Measurements from ENCODE around the gene TOX2.

TOX2 gene

GRCh38 chr20:43914311-43915210, at the start of gene TOX2:
Gene TOX2, plus strand, starts transcription at chr20:43914852. Its CDS starts 40 bp downstream, at chr20:43914892.
- H3K4me1 Mint-ChIP-seq = peaks cover 20% of the 10 kb centered on the region
- H3K36me3 Mint-ChIP-seq = no peaks in the 10 kb centered on the region
- H3K27me3 Mint-ChIP-seq = peaks cover 12% of the 10 kb centered on the region
- peak within 1 kb of the TSS; percentile 88 for H3K4me3 Mint-ChIP-seq
- DNase-seq (ENCODE audit: low spot score in 2 of 2) = no peak
- peak within 1 kb of the TSS; percentile 3 for H3K27ac Mint-ChIP-seq
- H3K9me3 Mint-ChIP-seq = peaks cover 5% of the 10 kb centered on the region
- ATAC-seq (ENCODE audit: low read depth) = peak; percentile 69

- H3K4me1 Mint-ChIP-seq = no peaks in the 10 kb centered on the region
- H3K27ac Mint-ChIP-seq = no peak overlapping the region
- no peak overlapping the region for H3K4me3 Mint-ChIP-seq
- DNase-seq (ENCODE audit: low spot score in 2 of 2) (no peak), ATAC-seq (ENCODE audit: low read depth) (no peak)
- no peaks in the 10 kb centered on the region for H3K9me3 Mint-ChIP-seq
- H3K36me3 Mint-ChIP-seq = no peaks in the 10 kb centered on the region
- H3K27me3 Mint-ChIP-seq = peaks cover 5% of the 10 kb centered on the region
Observed at GRCh38 chr20:43868091-43868490, 46.6 kb upstream of the TOX2 start.

GRCh38 chr20:43870484-43870883, 44.2 kb upstream of the TOX2 start:
- no peak for DNase-seq (ENCODE audit: low spot score in 2 of 2)
- Mint-ChIP-seq H3K27ac (no peak overlapping the region), H3K4me3 (no peak overlapping the region), H3K36me3 (no peaks in the 10 kb centered on the region), H3K4me1 (no peaks in the 10 kb centered on the region), H3K9me3 (no peaks in the 10 kb centered on the region), H3K27me3 (peaks cover 1% of the 10 kb centered on the region)
- no peak for ATAC-seq (ENCODE audit: low read depth)

- Mint-ChIP-seq H3K4me1 (no peaks in the 10 kb centered on the region), H3K27me3 (peaks cover 12% of the 10 kb centered on the region), H3K4me3 (no peak overlapping the region), H3K9me3 (peaks cover 4% of the 10 kb centered on the region), H3K27ac (no peak overlapping the region), H3K36me3 (peaks cover 3% of the 10 kb centered on the region)
- DNase-seq (ENCODE audit: low spot score in 2 of 2) (no peak), ATAC-seq (ENCODE audit: low read depth) (no peak)
Observed at GRCh38 chr20:43878776-43879175, 35.9 kb upstream of the TOX2 start.

- Mint-ChIP-seq H3K4me1 (no peaks in the 10 kb centered on the region), H3K27ac (no peak overlapping the region), H3K36me3 (peaks cover 5% of the 10 kb centered on the region), H3K4me3 (no peak overlapping the region), H3K27me3 (peaks cover 18% of the 10 kb centered on the region), H3K9me3 (peaks cover 13% of the 10 kb centered on the region)
- DNase-seq (ENCODE audit: low spot score in 2 of 2) = no peak
- no peak for ATAC-seq (ENCODE audit: low read depth)
Observed at GRCh38 chr20:43893930-43894329, 20.7 kb upstream of the TOX2 start.

GRCh38 chr20:43894491-43894890, 20.2 kb upstream of the TOX2 start:
- peaks cover 16% of the 10 kb centered on the region for H3K27me3 Mint-ChIP-seq
- no peak for ATAC-seq (ENCODE audit: low read depth)

GRCh38 chr20:43895235-43895634, 19.4 kb upstream of the TOX2 start:
- no peak for ATAC-seq (ENCODE audit: low read depth)
- Mint-ChIP-seq H3K4me1 (no peaks in the 10 kb centered on the region), H3K36me3 (peaks cover 2% of the 10 kb centered on the region), H3K9me3 (peaks cover 7% of the 10 kb centered on the region), H3K4me3 (no peak overlapping the region), H3K27ac (no peak overlapping the region), H3K27me3 (peaks cover 16% of the 10 kb centered on the region)
- no peak for DNase-seq (ENCODE audit: low spot score in 2 of 2)

More at GRCh38 chr20:43894491-43894890, 20.2 kb upstream of the TOX2 start:
- peaks cover 3% of the 10 kb centered on the region for H3K36me3 Mint-ChIP-seq
- no peak for DNase-seq (ENCODE audit: low spot score in 2 of 2)
- no peaks in the 10 kb centered on the region for H3K4me1 Mint-ChIP-seq
- peaks cover 11% of the 10 kb centered on the region for H3K9me3 Mint-ChIP-seq
- no peak overlapping the region for H3K27ac Mint-ChIP-seq
- no peak overlapping the region for H3K4me3 Mint-ChIP-seq

GRCh38 chr20:43899274-43900120, 15.2 kb upstream of the TOX2 start:
- no peak overlapping the region for H3K4me3 Mint-ChIP-seq
- H3K36me3 Mint-ChIP-seq = peaks cover 2% of the 10 kb centered on the region
- no peak for DNase-seq (ENCODE audit: low spot score in 2 of 2)
- H3K27ac Mint-ChIP-seq = no peak overlapping the region
- H3K9me3 Mint-ChIP-seq = peaks cover 4% of the 10 kb centered on the region
- peaks cover 7% of the 10 kb centered on the region for H3K27me3 Mint-ChIP-seq
- no peak for ATAC-seq (ENCODE audit: low read depth)
- no peaks in the 10 kb centered on the region for H3K4me1 Mint-ChIP-seq

- no peak overlapping the region for H3K27ac Mint-ChIP-seq
- H3K9me3 Mint-ChIP-seq = peaks cover 4% of the 10 kb centered on the region
- no peak overlapping the region for H3K4me3 Mint-ChIP-seq
- ATAC-seq (ENCODE audit: low read depth) (no peak), DNase-seq (ENCODE audit: low spot score in 2 of 2) (no peak)
- no peaks in the 10 kb centered on the region for H3K4me1 Mint-ChIP-seq
- peaks cover 2% of the 10 kb centered on the region for H3K36me3 Mint-ChIP-seq
- peaks cover 6% of the 10 kb centered on the region for H3K27me3 Mint-ChIP-seq
Observed at GRCh38 chr20:43900121-43900466, 14.6 kb upstream of the TOX2 start.

GRCh38 chr20:43900496-43900895, 14.2 kb upstream of the TOX2 start:
- peaks cover 4% of the 10 kb centered on the region for H3K9me3 Mint-ChIP-seq
- H3K27ac Mint-ChIP-seq = no peak overlapping the region
- no peak for DNase-seq (ENCODE audit: low spot score in 2 of 2)
- H3K36me3 Mint-ChIP-seq = peaks cover 2% of the 10 kb centered on the region
- H3K4me1 Mint-ChIP-seq = no peaks in the 10 kb centered on the region
- ATAC-seq (ENCODE audit: low read depth) = no peak
- H3K27me3 Mint-ChIP-seq = peaks cover 6% of the 10 kb centered on the region
- no peak overlapping the region for H3K4me3 Mint-ChIP-seq

GRCh38 chr20:43901296-43901695, 13.4 kb upstream of the TOX2 start:
- Mint-ChIP-seq H3K4me1 (no peaks in the 10 kb centered on the region), H3K9me3 (peaks cover 4% of the 10 kb centered on the region), H3K27me3 (peaks cover 3% of the 10 kb centered on the region), H3K4me3 (no peak overlapping the region), H3K27ac (no peak overlapping the region), H3K36me3 (peaks cover 2% of the 10 kb centered on the region)
- ATAC-seq (ENCODE audit: low read depth) = no peak
- DNase-seq (ENCODE audit: low spot score in 2 of 2) = no peak

GRCh38 chr20:43903953-43904826, 10.5 kb upstream of the TOX2 start:
- Mint-ChIP-seq H3K4me3 (no peak overlapping the region), H3K27me3 (no peaks in the 10 kb centered on the region), H3K9me3 (peaks cover 8% of the 10 kb centered on the region), H3K4me1 (peaks cover 2% of the 10 kb centered on the region), H3K36me3 (peaks cover 2% of the 10 kb centered on the region), H3K27ac (no peak overlapping the region)
- DNase-seq (ENCODE audit: low spot score in 2 of 2) (no peak), ATAC-seq (ENCODE audit: low read depth) (no peak)

- ATAC-seq (ENCODE audit: low read depth) (no peak), DNase-seq (ENCODE audit: low spot score in 2 of 2) (no peak)
- H3K27ac Mint-ChIP-seq = no peak overlapping the region
- H3K27me3 Mint-ChIP-seq = no peaks in the 10 kb centered on the region
- peaks cover 8% of the 10 kb centered on the region for H3K9me3 Mint-ChIP-seq
- peaks cover 7% of the 10 kb centered on the region for H3K4me1 Mint-ChIP-seq
- H3K36me3 Mint-ChIP-seq = peaks cover 2% of the 10 kb centered on the region
- H3K4me3 Mint-ChIP-seq = no peak overlapping the region
Observed at GRCh38 chr20:43904827-43905177, 9.8 kb upstream of the TOX2 start.
